HG03196 (cell line): ENCODE measurements around the gene TEKT5.
"Not testable (repeated sequence)": the region's sequence is repeated elsewhere in the genome, so short reads cannot be mapped to it uniquely, and the experiment has no call there.

Experiments used
- ATAC-seq: cut with Tn5 transposase; IDR thresholded peaks from one replicate; pipeline ENCODE4 v1.9.1; 2021; ENCODE audit not compliant: unreplicated experiment

The TEKT5 gene

DNA sequence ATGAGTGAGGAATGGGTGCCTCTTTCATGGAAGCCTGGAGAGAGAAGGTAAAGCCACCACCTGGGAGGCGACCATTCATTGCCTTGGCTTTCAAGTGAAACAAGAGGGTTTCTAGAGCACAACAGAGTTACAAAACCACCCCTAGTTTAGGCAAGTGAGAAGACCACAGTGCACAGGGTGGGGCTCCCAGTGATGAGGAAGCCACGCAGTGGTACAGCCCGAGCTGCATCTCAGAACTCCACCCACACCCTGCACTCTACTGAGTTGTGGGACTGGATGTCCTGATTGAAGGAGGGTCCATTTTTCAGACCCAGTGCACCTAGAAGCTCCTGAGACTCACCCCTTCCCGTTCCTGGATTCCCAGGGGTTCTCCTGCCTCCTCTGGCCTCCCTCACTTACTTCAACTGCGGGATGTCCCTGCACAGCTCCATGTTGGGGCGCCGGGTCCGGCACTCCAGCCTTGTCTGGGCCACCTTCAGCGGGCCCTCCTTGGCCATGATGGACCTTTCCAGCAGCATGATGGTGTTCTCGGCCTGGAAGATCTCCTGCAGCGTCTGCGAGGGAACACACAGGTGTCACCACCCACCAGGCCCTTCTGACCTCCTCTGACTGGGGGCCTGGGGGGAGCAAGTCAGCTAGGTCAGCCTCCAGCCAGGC lies 59.2 kb downstream of the TEKT5 start:
- no peak for ATAC-seq

DNA sequence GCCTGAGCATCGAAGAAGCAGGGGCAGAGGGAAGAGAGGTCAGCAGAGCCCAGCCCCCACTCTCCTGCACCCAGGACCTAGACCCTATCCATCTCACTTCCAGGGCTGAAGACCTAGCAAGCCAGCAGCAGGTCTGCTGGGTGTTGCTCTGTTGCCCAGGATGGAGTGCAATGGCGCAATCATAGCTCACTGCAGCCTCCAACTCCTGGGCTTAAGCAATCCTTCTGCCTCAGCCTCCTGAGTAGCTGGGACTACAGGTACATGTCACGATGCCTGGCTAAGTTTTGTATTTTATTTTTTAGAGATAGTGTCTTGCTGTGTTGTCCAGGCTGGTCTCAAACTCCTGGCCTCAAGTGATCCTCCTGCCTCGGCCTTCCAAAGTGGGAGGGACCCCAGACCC lies 61.3 kb downstream of the TEKT5 start:
- ATAC-seq = not testable (repeated sequence)

DNA sequence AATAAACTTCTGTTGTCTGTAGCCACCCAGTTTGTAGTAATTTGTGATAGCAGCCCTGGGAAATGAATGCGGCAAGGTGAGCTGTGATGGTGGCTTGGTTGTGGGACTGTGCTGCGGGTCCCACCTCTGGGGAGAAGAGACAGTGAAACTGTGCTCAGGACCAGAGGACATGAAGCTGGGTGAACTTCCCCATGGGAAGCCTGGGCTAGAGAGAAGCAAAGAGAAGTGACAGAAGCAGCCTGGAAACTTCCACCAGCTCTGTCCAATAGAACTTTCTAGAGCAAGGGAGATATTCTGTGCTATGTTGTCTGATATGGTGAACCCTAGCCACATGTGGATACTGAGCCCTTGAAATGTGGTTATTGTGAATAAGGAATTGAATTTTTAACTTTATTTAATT lies 62.8 kb downstream of the TEKT5 start:
- no peak for ATAC-seq

DNA sequence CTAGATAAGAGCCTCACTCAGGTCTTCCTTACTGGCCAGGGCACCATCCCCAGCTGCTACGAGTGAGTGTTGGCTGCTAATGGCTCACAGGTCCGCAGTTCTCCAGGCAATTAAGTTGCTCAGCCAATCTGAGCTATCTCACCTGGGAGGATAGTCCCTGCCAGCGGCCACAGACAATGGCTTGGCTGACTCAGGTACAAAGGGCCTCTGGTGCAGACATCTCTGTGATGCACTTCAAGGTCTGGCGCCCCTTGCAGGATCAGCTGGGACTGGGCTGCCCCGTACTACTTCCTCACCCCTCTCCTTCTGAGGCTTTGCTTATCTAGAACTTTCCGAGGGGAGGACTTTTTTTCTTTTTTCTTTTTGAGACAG lies 65.2 kb downstream of the TEKT5 start:
- ATAC-seq = no peak

DNA sequence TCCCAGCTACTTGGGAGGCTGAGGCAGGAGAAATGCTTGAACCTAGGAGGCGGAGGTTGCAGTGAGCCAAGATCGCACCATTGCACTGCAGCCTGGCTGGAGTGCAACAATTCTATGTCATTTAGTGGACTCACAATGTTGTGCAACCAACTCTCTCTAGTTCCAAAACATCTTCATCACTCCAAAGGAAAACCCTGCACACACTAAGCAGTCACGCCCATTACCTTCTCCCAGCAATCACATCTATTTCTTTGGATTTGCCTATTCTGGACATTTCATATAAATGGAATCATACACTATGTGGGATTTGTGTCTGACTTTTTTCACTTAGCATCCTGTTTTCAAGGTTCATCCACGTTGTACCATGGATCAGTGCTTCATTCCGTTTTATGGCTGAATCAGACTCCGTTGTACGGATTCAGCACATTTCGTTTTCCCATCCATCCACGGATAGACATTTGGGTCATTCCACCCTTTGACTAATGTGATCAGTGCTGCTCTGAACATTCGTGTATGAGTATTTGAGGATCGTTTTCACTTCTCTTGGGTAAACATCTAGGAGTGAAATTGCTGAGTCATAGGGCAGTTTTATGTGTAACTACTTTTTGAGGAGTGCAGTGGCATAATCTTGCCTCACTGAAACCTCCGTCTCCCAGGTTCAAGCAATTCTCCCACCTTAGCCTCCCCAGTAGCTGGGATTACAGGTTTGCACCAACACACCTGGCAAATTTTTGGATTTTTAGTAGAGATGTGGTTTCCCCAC lies 69.0 kb downstream of the TEKT5 start:
- ATAC-seq = no peak

DNA sequence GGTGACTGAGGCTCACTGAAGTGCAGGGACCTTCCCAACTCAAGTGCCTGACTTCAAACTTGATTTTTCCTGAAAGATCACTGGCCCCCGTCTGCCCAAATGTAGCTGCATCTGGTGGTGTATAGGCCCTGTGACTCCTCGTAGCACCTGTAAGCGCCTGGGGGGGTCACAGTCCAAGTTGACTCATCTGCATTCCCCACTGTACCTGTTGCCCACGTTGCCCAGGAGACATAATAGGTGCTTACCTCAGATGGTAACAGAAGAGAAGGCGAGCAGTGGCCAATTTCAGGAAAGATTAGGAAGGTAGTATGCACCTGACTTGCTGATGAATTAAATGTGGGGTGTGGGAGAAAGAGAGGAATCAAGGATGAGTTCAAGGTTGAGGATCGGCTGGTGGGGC lies 70.2 kb downstream of the TEKT5 start:
- no peak for ATAC-seq

DNA sequence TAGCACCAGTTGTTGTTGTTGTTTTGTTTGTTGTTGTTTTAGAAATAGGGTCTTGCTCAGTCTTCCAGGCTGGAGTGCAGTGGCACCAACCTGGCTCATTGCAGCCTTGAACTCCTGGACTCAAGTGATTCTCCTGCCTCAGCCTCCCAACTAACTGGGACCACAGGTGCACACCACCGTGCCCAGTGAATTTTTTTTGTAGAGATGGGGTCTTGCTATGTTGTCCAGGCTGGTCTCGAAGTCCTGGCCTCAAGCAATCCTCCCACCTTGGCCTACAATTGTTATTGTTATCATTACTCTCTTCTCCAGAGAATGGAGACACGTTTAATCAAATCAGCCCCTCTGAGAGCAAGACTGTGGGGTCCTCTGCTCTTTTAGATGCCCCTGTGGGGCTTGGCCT lies 71.7 kb downstream of the TEKT5 start:
- no peak for ATAC-seq

DNA sequence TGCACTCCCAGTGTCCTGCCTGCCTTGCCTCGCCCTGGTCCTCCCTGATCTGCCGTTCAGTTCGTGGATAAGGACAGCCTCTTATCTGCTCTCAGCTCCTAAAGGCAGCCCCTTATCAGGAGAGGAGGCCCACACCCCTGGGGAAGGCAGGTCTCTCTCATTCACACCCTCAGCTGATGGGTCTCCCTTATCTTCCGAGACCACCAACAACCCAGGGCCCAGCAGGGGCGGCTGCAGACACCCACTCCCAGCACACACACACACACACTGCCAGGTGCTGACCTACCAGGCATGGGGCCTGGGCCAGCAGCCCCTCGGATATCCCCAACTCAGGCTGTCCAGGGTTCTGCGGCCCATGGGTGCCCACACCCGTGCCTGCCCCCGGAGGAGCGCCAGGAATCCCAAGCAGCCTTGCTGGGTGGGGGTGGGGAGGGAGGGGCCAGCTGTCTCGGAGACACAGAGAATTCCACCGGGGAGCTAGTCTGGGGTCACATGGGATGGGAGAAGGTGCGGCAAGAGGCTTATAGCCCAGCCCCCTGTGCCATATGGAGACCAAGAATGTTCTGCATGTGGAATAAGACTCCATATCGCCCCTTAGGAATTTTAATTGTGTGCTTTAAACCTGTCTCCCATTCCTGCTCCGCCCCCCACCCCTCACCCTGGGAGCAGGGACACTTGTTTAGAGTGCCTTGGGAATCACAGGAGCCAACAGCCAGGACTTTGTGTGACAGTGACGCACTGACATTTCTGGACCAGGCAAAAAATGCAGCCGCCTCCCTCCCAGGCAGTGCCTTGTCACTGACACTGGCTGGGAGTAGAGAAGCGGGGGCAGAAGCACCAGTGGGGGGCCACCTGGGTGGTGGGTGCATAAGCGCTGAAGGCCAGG lies 72.5 kb downstream of the TEKT5 start:
- ATAC-seq = no peak

DNA sequence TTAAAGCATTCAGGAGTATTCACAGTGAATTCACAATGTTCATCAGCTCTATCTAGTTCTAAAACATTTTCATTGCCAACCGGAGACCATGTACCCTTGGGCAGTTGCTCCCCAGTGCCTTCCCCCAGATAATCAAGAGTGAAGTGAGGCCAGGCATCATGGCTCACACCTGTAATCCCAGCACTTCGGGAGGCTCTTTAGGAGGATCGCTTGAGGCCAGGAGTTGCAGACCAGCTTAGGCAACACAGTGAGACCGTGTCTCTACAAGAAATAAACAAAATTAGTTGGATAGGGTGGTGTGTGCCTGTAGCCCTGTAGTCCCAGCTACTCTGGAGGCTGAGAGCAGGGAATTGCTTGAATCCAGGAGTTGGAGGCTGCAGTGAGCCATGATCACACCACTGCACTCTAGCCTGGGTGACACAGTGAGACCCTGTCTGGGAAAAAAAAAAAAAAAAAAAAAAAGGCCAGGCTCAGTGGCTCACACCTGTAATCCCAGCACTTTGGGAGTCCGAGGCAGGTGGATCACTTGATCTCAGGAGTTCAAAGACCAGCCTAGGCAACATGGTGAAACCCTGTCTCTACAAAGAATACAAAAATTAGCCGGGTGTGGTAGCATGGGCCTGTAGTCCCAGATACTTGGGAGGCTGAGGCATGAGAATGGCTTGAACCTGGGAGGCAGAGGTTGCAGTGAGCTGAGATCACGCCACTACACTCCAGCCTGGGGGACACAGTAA lies 73.3 kb downstream of the TEKT5 start:
- ATAC-seq = not testable (repeated sequence)

DNA sequence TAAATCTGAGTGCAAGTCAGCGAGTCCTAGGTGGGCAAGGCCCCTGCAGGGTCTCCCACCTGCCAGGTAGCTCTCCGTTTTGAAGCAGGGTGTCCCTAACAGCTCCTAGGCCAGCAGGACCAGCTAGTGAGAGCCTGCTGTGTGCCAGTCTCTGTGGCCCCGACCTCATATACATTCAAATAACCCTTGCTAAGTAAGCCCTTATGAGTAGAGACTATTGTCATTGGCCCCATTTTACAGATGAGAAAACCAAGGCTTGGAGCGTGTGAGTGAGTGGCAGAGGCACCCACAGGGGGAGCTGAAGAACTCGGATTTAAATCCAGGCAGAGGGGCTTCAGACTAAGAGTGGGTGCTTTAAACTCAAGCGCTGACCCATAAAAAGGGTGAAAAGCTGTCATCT lies 74.6 kb downstream of the TEKT5 start:
- no peak for ATAC-seq

DNA sequence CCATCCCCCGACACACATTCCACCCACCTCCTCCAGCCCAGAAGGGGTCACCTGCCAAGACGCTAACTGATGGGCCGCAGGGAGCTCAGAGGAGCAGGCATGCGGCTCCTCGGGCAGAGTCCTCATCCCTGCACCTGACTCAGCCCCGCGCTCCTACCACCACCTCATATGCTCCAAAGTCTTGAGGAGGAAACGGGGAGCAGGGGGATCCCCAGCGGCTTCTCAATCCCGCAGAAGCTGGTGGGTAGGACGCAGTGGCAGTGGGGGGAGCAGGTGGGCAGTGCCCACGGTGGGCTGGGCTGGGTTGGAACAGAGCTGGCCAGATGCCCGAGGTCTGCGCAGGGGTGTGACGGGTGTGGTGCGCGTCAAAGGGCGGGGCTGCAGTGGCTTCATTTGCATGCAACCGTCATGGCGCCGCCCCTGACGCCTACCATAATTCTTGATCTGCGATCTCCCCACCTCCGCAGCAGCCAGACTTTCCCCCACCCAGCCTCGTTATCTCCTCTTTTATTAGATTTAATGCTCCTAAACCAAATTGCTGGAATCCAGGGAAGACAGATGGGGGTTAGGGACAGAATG lies 75.4 kb downstream of the TEKT5 start:
- ATAC-seq = no peak

DNA sequence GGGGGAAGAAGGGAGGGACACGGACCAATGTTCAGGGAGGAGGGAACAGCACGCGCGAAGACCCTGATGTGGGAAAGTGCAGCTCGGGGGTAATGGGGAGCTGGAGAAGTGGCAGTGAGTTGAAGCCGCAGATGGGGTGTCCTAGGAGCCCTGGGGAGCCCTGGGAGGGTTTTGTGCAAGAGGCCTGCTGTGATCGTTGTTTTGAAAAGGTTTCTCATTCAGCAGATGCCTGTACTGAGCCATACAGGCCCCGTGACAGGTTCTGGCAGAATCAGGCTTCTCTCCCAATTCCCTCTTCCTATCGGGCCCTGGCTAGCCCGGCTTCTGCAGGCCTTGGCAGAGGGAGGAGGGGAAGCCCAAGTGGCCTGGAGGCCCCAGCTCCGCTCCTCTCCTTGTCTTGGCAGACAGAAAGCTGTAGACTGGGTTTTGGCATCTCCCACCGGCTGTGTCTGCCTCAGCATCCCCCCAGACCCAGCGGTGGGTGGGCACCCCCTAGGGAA lies 76.0 kb downstream of the TEKT5 start:
- no peak for ATAC-seq

DNA sequence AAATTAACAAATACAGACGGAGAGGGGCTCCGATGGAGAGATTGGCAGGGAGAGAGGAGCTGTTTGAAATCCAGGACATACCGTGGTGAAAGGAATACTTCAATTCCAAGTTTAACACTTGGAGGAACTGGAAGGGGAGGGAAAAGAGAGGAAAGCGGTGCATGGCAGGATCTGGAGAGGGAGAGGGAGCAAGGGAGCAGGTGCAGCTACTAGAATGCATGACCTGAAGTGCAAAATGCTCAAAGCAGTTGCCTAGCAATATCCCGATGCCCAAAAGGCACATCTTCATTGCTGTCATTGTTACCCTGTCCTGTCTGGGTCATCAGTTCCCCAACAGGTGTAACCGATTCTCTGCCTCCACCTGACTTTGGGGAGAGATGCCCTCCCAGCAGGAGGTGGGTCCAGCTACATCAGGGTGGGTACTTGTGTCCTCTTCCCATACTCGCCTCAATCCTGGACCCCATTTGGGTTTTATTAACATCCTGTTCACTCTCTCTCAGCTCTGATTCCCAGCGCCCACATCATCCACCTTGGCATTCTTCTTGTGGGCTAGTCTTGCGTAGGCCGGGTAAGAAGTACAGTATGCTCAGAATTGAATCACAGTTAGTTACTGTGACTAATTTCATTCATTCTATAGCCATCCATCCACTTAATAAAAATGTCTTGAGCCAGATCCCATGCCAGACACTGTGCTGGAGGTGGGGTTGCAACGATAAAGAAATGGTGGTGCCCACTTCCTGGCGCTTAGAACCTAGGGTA lies 76.9 kb downstream of the TEKT5 start:
- no peak for ATAC-seq

DNA sequence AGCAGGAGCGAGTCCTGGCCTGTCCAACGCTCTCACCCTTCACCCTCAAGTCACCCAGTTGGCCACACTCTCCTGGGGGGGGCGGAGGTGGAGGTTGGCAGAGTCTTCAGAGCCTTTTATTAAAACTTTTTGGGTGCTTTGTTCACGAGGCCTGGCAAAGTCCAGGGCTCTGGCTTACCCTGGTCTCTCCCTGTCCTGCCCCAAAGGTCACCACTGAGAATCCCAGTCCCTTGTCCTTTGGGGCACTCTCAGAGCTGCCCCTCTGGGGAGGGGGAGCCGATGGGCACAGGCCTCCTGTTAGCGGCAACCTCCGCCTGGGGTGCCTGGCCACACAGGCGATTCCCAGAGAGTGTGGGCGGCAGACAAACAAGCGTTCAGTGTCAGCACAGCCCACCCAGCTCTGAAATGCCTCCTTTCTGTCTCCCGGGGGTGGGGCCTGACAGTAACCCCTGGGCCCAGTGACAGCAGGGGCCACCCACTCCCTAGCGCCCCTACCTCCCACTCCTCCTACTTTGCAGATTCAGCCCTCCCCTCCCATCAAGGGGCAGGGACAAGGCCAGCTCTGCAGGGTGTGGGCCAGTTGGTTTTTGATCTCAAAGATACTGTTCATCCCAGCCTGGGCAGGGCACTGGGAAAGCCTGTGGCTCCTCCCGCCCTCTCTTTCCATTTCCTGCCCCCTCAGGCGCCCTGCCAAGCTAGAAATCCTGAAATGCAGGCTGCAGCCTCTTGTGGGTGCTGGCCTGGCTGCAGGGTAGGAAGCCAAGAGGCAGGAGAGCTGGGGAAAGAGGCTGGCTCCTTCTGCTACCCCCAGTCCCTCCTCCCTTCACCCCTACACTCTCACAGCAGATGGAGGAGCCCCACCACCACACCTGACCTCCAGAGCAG lies 77.7 kb downstream of the TEKT5 start:
- ATAC-seq = no peak

DNA sequence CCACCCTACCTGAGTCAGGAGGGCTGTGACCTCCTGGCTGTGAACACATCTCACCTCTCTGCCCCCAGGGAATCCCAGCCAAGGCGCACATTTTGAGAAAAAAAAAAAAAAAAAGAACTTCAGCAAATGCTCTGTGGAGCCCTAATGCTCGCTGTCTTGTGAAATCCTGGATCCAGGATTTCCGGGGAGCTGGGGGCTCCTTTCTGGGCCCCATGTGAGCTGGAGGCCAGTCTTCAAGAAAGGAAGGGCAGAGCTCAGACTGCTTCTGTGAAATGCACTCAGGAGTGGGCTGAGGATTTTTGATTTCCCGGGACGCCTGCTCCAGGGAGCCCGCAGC lies 78.3 kb downstream of the TEKT5 start:
- no peak for ATAC-seq

DNA sequence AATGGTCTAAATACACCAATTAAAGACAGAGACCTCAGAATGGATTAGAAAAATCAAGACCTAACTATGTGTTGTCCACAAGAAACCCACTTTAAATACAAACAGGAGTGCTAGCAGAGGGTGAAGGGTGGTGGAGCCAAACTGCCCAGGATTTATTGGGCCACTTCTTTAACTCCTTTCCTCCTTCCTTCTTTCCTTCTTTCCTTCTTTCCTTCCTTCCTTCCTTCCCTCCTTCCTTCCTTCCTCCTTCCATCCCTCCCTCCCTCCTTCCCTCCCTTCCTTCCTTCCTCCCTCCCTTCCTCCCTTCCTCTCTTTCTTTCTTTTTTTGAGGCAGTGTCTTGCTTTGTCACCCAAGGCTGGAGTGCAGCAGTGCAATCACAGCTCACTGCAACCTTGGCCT lies 80.0 kb downstream of the TEKT5 start:
- ATAC-seq = no peak

DNA sequence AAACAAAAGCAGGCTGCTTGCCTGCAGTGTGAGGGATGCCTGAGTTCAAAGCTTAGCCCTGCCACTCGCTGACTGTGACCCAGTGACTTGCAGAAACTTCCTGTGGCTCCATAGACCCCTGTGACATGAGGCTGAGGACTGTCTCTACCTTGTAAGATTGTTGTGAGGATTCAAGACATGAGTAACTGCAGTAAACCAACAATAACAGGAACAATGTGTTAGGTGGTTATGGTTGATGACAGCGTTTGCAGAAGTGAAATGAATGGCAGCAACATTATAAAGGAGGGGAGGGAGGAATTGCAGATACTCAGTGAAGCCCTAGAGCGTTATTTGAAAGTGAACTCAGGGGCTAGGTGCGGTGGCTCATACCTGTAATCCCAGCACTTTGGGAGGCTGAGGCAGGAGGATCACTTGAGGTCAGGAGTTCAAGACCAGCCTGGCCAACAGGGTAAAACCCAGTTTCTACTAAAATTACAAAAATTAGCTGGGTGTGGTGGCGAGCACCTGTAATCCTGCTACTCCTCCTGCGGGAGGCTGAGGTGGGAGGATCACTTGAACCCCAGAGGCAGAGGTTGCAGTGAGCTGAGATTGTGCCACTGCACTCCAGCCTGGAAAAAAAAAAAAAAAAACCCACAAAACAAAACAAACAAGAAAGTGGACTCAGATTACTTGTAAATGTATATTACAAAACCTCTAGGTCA lies 80.8 kb downstream of the TEKT5 start:
- ATAC-seq = no peak

DNA sequence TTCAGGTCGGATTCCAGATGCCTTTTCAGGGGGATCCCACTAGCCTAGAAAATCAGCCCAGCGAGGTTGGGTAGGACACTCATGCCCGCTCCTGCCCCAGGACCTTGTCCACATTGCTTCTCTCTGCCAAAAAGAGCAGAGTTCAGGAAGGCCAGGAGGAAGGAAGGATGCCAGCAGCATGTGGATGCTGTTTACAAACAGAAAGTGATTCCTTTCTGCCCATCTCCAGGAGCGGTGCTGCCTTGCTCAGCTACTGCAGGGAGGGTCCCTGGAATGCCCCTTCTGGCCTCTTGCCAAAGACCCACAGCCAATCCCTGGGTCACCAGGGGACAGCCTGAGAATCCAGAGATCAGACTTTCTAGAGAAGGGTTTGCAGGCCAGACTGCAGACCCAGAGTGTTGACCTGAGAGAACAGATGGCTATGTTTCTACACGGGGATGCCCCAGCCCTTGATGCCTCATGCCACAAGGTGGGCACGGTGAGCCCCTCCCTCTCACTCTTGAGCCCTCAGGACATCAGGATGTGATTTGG lies 82.0 kb downstream of the TEKT5 start:
- ATAC-seq = no peak
